Thymus (tissue), 14 donors: ENCODE results near the gene SLC10A4. TPM values are rescaled to one million over a fixed set of nuclear protein-coding genes. Genes with fewer than 3 reads are reported as not detected.
"Not testable (repeated sequence)": the region's sequence is repeated elsewhere in the genome, so short reads cannot be mapped to it uniquely, and the experiment has no call there.

Experiments
- DNase-seq, 9 donors: peaks; one replicate each; pipeline ENCODE4 v3.0.0-alpha.2; 2013; ENCODE audit warnings: low spot score in 9 of 9, low read depth in 6 of 9, missing footprints in 1 of 9
- H3K27ac ChIP-seq, 2 donors: one replicate each; pipeline ENCODE4 v1.5.1; 2013; ENCODE audit warnings: control low read depth in 1 of 2, low read depth in 1 of 2, low read length in 1 of 2, mild to moderate bottlenecking in 1 of 2, moderate library complexity in 1 of 2
- H3K27me3 ChIP-seq, 2 donors: one replicate each; pipeline ENCODE4 v1.5.1; 2013; ENCODE audit warnings: low read length in 1 of 2; ENCODE audit not compliant: control insufficient read depth in 2 of 2, insufficient read depth in 1 of 2
- H3K36me3 ChIP-seq, 2 donors: one replicate each; pipeline ENCODE4 v1.5.1; 2013; ENCODE audit warnings: low read length in 1 of 2, mild to moderate bottlenecking in 1 of 2, moderate library complexity in 1 of 2; ENCODE audit not compliant: control insufficient read depth in 2 of 2, insufficient read depth in 2 of 2
- H3K4me1 ChIP-seq, 2 donors: one replicate each; pipeline ENCODE4 v1.5.1; 2013; ENCODE audit warnings: low read length in 2 of 2; ENCODE audit not compliant: control insufficient read depth in 2 of 2, insufficient read depth in 2 of 2
- H3K4me3 ChIP-seq, 2 donors: one replicate each; pipeline ENCODE4 v1.5.1; 2013; ENCODE audit warnings: low read length in 2 of 2, control low read depth in 1 of 2, mild to moderate bottlenecking in 1 of 2
- H3K9me3 ChIP-seq, 2 donors: one replicate each; pipeline ENCODE4 v1.5.1; 2013; ENCODE audit warnings: low read length in 1 of 2, mild to moderate bottlenecking in 1 of 2; ENCODE audit not compliant: control insufficient read depth in 2 of 2, insufficient read depth in 1 of 2
- WGBS: extraction: QIAGEN DNeasy Blood & Tissue Kit; methylation state at CpG from one replicate; pipeline ENCODE4 v1.1.7; 2013; 5-methylcytosine and 5-hydroxymethylcytosine counted together
- long read RNA-seq, 10 donors: transcript quantifications; one replicate each; lab custom pipeline, GENCODE V29; 2026
- polyA plus RNA-seq: library from polyadenylated mRNA; stranded (reverse); fragments of 200-250 nt; gene quantifications from one replicate; pipeline ENCODE4 v1.2.3, GENCODE V29; 2013
- total RNA-seq: library from RNA; stranded (reverse); fragments of 120-200 nt; gene quantifications from one replicate; pipeline ENCODE4 v1.2.4, GENCODE V29; 2013
- donor health status: healthy.

Gene SLC10A4
- total RNA-seq (0.14 TPM), polyA plus RNA-seq (0.39 TPM)
- long read RNA-seq, donor 1: 0 reads
- long read RNA-seq, donor 2: 0 reads
- long read RNA-seq, donor 3: 0 reads
- long read RNA-seq, donor 4: 0 reads
- long read RNA-seq, donor 5: 0 reads
- long read RNA-seq, donor 6, partial matches to known transcripts: 0 of 1 reads
- long read RNA-seq, donor 6, other reads (novel, unspliced or antisense): 0 of 1 reads
- long read RNA-seq, donor 7: 0 reads
- long read RNA-seq, donor 8, partial matches to known transcripts: 0 of 1 reads
- long read RNA-seq, donor 8, other reads (novel, unspliced or antisense): 0 of 1 reads
- long read RNA-seq, donor 9: 0 reads
- long read RNA-seq, donor 10: 0 reads

- Histone ChIP-seq H3K9me3 (peaks cover 0 to 1% of the 10 kb centered on the region in 2 donors), H3K36me3 (no peaks in the 10 kb centered on the region), H3K4me1 (peaks cover 3 to 5% of the 10 kb centered on the region in 2 donors), H3K27me3 (peaks cover 41 to 78% of the 10 kb centered on the region in 2 donors), H3K4me3 (peak within 1 kb of the TSS in 1 of 2 donors; percentile 42), H3K27ac (no peak within 1 kb of the TSS)
- 4% methylated on average over 85 of the region's 85 CpGs for WGBS
- no peak for DNase-seq
These were observed at the start of gene SLC10A4 for GRCh38 chr4:48483006-48483776. SLC10A4 (plus strand) TSS chr4:48483343; CDS start chr4:48483562, 219 bp downstream.

- 93% methylated on average over 1 of the region's 1 CpG for WGBS
- no peaks in the 10 kb centered on the region for H3K9me3 ChIP-seq
- no peaks in the 10 kb centered on the region for H3K4me1 ChIP-seq
- DNase-seq: no peak
- H3K27ac ChIP-seq: no peak overlapping the region
- no peaks in the 10 kb centered on the region for H3K36me3 ChIP-seq
- no peak overlapping the region for H3K4me3 ChIP-seq
- H3K27me3 ChIP-seq: no peaks in the 10 kb centered on the region
These were observed 46.8 kb upstream of the SLC10A4 start for GRCh38 chr4:48436318-48436717.

GRCh38 chr4:48439988-48440387 is 43.2 kb upstream of the SLC10A4 start:
- Histone ChIP-seq H3K27ac (no peak overlapping the region), H3K36me3 (no peaks in the 10 kb centered on the region), H3K4me3 (no peak overlapping the region), H3K4me1 (no peaks in the 10 kb centered on the region), H3K9me3 (no peaks in the 10 kb centered on the region), H3K27me3 (no peaks in the 10 kb centered on the region)
- no peak for DNase-seq
- 93% methylated on average over 2 of the region's 2 CpGs for WGBS

- not testable (repeated sequence) for H3K4me3 ChIP-seq, H3K4me1 ChIP-seq, H3K27ac ChIP-seq, H3K27me3 ChIP-seq, H3K9me3 ChIP-seq, DNase-seq, H3K36me3 ChIP-seq
- 84% methylated on average over 5 of the region's 5 CpGs for WGBS
These were observed 42.2 kb upstream of the SLC10A4 start for GRCh38 chr4:48440914-48441313.

GRCh38 chr4:48445704-48446103 is 37.4 kb upstream of the SLC10A4 start:
- WGBS: 17% methylated on average over 3 of the region's 3 CpGs
- H3K4me1 ChIP-seq: no peaks in the 10 kb centered on the region
- H3K27ac ChIP-seq: no peak overlapping the region
- no peaks in the 10 kb centered on the region for H3K27me3 ChIP-seq
- DNase-seq: peak in 1 of 9 donors; percentile 20
- no peaks in the 10 kb centered on the region for H3K36me3 ChIP-seq
- H3K9me3 ChIP-seq: no peaks in the 10 kb centered on the region
- no peak overlapping the region for H3K4me3 ChIP-seq

GRCh38 chr4:48446642-48447041 is 36.5 kb upstream of the SLC10A4 start:
- Histone ChIP-seq H3K4me3 (no peak overlapping the region), H3K27me3 (no peaks in the 10 kb centered on the region), H3K9me3 (no peaks in the 10 kb centered on the region), H3K4me1 (no peaks in the 10 kb centered on the region), H3K36me3 (no peaks in the 10 kb centered on the region), H3K27ac (no peak overlapping the region)
- 90% methylated on average over 1 of the region's 1 CpG for WGBS
- no peak for DNase-seq

GRCh38 chr4:48449151-48449550 is 34.0 kb upstream of the SLC10A4 start:
- Histone ChIP-seq H3K36me3 (no peaks in the 10 kb centered on the region), H3K27me3 (no peaks in the 10 kb centered on the region), H3K4me1 (no peaks in the 10 kb centered on the region), H3K27ac (no peak overlapping the region), H3K4me3 (no peak overlapping the region), H3K9me3 (no peaks in the 10 kb centered on the region)
- no peak for DNase-seq
- WGBS: 94% methylated on average over 10 of the region's 10 CpGs

- DNase-seq: no peak
- no peaks in the 10 kb centered on the region for H3K4me1 ChIP-seq
- no peaks in the 10 kb centered on the region for H3K27me3 ChIP-seq
- H3K27ac ChIP-seq: no peak overlapping the region
- WGBS: 98% methylated on average over 3 of the region's 3 CpGs
- no peaks in the 10 kb centered on the region for H3K36me3 ChIP-seq
- no peaks in the 10 kb centered on the region for H3K9me3 ChIP-seq
- no peak overlapping the region for H3K4me3 ChIP-seq
These were observed 32.4 kb upstream of the SLC10A4 start for GRCh38 chr4:48450740-48451139.

GRCh38 chr4:48451656-48452055 is 31.5 kb upstream of the SLC10A4 start:
- H3K9me3 ChIP-seq, H3K4me1 ChIP-seq, H3K4me3 ChIP-seq, H3K36me3 ChIP-seq, DNase-seq, H3K27me3 ChIP-seq, H3K27ac ChIP-seq: not testable (repeated sequence)
- 98% methylated on average over 3 of the region's 3 CpGs for WGBS
